Smooth muscle cell (in vitro differentiated cells): ENCODE data around the gene ARHGAP42. TPM values are rescaled to one million over a fixed set of nuclear protein-coding genes. Genes with fewer than 3 reads are reported as not detected.

Experiments
- DNase-seq: peaks from one replicate; lab custom pipeline; 2025; ENCODE audit not compliant: unreplicated experiment; lab: John Stamatoyannopoulos, UW
- H2AFZ ChIP-seq: fragments of 200-600 bp; sonication (generic); 2 replicates; pipeline ENCODE4 v1.6.0; 2016; ENCODE audit warnings: antibody characterized with exemption, low read depth, mild to moderate bottlenecking
- H3F3A ChIP-seq: fragments of 200-600 bp; sonication (generic); 2 replicates; pipeline ENCODE4 v1.6.0; 2017; ENCODE audit warnings: antibody characterized with exemption, low read depth
- H3K27ac ChIP-seq: fragments of 200-600 bp; sonication (generic); 2 replicates; pipeline ENCODE4 v1.5.1; 2016; ENCODE audit warnings: low read depth, mild to moderate bottlenecking
- H3K27me3 ChIP-seq: fragments of 200-600 bp; sonication (generic); 2 replicates; pipeline ENCODE4 v1.6.1; 2016; ENCODE audit warnings: low read depth, mild to moderate bottlenecking
- H3K36me3 ChIP-seq: fragments of 200-600 bp; sonication (generic); 2 replicates; pipeline ENCODE4 v1.5.1; 2016; ENCODE audit warnings: low read depth
- H3K4me1 ChIP-seq: fragments of 200-600 bp; sonication (generic); 2 replicates; pipeline ENCODE4 v1.5.1; 2016; ENCODE audit warnings: low read depth
- H3K4me2 ChIP-seq: fragments of 200-600 bp; sonication (generic); 2 replicates; pipeline ENCODE4 v1.6.0; 2016; ENCODE audit warnings: mild to moderate bottlenecking
- H3K4me3 ChIP-seq: fragments of 200-600 bp; sonication (generic); 2 replicates; pipeline ENCODE4 v1.5.1; 2016; ENCODE audit warnings: mild to moderate bottlenecking
- H3K79me2 ChIP-seq: fragments of 200-600 bp; sonication (generic); 2 replicates; pipeline ENCODE4 v1.6.0; 2016; ENCODE audit warnings: low read depth, mild to moderate bottlenecking
- H3K9ac ChIP-seq: fragments of 200-600 bp; sonication (generic); 2 replicates; pipeline ENCODE4 v1.6.0; 2016; ENCODE audit warnings: low read depth
- H3K9me3 ChIP-seq: fragments of 200-600 bp; sonication (generic); replicated peaks from 2 replicates; pipeline ENCODE4 v1.5.1; 2016; ENCODE audit warnings: low read depth
- H4K20me1 ChIP-seq: fragments of 200-600 bp; sonication (generic); 2 replicates; pipeline ENCODE4 v1.6.0; 2016; ENCODE audit warnings: low read depth
- WGBS: methylation state at CpG from one replicate; pipeline ENCODE4 v1.1.7; 2016; ENCODE audit warnings: low lambda C conversion rate; 5-methylcytosine and 5-hydroxymethylcytosine counted together
- polyA plus RNA-seq: library from polyadenylated mRNA; unstranded; fragments of >200 nt; fragmentation: Nextera tagmentation; extraction: Ambion mirVana; gene quantifications from 2 replicates; pipeline ENCODE4 v1.2.1, GENCODE V29; 2016
- total RNA-seq: library from RNA; depleted of rRNA; stranded (reverse); fragments of >200 nt; gene quantifications from 2 replicates; pipeline ENCODE4 v1.2.3, GENCODE V29; 2014
- TF ChIP-seq, protein P1 (sequence below): fragments of 200-600 bp; sonication (generic); IDR thresholded peaks from 2 replicates; pipeline ENCODE4 v1.5.1; 2017; ENCODE audit warnings: borderline replicate concordance, mild to moderate bottlenecking, antibody characterized with exemption; ENCODE audit not compliant: insufficient read depth, poor library complexity, severe bottlenecking

Gene ARHGAP42
- total and polyA plus RNA-seq, 2 experiments from 2014 or later, result 12.2 to 53.4 TPM

DNA sequence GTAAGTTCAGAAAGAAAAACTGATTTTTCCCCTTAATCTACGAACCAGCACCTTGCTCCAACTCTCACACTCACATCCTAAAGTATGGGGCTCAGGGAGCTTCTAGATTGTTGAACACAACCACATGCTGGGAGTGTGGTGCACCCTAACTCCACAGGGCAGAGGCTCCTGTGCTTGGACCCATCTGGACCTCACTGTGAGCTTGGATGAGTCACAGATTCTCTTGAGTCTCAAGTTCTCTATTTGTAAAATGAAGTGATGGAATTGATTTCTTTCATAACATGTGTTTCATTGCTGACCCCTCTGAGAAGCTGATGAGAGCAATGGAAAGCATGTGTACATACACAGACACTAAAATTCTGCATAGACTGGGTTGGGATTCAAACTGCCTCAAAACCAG lies 332.8 kb downstream of the ARHGAP42 start:
- H3K4me3 ChIP-seq, result no peak overlapping the region
- TF ChIP-seq, protein P1, sequence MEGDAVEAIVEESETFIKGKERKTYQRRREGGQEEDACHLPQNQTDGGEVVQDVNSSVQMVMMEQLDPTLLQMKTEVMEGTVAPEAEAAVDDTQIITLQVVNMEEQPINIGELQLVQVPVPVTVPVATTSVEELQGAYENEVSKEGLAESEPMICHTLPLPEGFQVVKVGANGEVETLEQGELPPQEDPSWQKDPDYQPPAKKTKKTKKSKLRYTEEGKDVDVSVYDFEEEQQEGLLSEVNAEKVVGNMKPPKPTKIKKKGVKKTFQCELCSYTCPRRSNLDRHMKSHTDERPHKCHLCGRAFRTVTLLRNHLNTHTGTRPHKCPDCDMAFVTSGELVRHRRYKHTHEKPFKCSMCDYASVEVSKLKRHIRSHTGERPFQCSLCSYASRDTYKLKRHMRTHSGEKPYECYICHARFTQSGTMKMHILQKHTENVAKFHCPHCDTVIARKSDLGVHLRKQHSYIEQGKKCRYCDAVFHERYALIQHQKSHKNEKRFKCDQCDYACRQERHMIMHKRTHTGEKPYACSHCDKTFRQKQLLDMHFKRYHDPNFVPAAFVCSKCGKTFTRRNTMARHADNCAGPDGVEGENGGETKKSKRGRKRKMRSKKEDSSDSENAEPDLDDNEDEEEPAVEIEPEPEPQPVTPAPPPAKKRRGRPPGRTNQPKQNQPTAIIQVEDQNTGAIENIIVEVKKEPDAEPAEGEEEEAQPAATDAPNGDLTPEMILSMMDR, result no peak

DNA sequence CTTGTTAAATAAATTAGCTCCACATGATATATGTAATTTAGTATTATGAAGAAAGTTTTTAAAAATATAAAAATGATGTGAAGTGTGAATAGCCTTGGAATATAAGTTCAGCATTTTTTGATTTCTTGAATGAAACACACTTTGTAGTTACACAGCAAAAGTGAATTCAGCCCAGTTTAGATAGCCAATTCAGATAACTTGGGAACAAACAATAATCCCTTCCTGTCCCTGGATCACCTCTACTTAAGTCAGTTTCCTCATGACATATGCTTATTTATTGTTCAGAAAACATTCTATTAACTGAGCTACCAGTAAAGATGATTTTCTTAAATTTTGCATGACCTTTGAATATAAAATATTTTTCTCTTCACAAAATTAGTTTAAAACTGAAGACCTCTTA lies 335.2 kb downstream of the ARHGAP42 start:
- Histone ChIP-seq H4K20me1 (no peaks in the 10 kb centered on the region), H3K4me1 (no peaks in the 10 kb centered on the region), H3K4me2 (no peak overlapping the region), H3K79me2 (no peaks in the 10 kb centered on the region), H2AFZ (no peak overlapping the region), H3K4me3 (no peak overlapping the region), H3K9me3 (no peaks in the 10 kb centered on the region), H3K9ac (no peak overlapping the region), H3K27ac (no peak overlapping the region), H3F3A (no peaks in the 10 kb centered on the region), H3K27me3 (no peaks in the 10 kb centered on the region), H3K36me3 (no peaks in the 10 kb centered on the region)
- DNase-seq, result no peak
- TF ChIP-seq, protein P1, result no peak

More for the DNA sequence above, 332.8 kb downstream of the ARHGAP42 start:
- 91% methylated on average over 1 of the region's 1 CpG for WGBS
- Histone ChIP-seq H3F3A (no peaks in the 10 kb centered on the region), H2AFZ (no peak overlapping the region), H3K4me1 (no peaks in the 10 kb centered on the region), H3K27me3 (no peaks in the 10 kb centered on the region), H3K4me2 (no peak overlapping the region), H3K9me3 (no peaks in the 10 kb centered on the region), H3K79me2 (no peaks in the 10 kb centered on the region), H3K27ac (no peak overlapping the region), H3K9ac (no peak overlapping the region), H4K20me1 (no peaks in the 10 kb centered on the region), H3K36me3 (no peaks in the 10 kb centered on the region)
- no peak for DNase-seq

DNA sequence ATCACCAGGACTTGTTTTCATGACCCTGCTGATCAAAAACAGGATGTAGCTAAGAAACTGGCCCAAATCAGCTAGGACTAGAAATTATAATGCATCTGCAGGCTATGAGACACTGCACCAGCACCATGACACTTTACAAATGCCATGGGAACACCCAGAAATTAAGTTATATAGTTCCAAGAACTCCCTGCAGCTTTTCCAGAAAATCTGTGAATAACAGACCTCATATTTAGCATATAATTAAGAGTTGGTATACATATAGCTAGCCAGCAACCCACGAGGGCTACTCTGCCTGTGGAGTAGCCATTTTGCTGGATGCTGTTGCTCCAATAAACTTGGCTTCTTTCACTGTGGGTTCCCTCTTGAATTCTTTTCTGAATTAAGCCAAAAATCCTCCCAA lies 341.6 kb downstream of the ARHGAP42 start:
- no peaks in the 10 kb centered on the region for H3K9me3 ChIP-seq
- H3K9ac ChIP-seq, result no peak overlapping the region
- no peak for DNase-seq
- no peaks in the 10 kb centered on the region for H3K27me3 ChIP-seq
- no peaks in the 10 kb centered on the region for H3K36me3 ChIP-seq
- WGBS, result 80% methylated on average over 1 of the region's 1 CpG
- no peak overlapping the region for H3K4me3 ChIP-seq
- H4K20me1 ChIP-seq, result no peaks in the 10 kb centered on the region
- TF ChIP-seq, protein P1, result no peak
- no peak overlapping the region for H3K4me2 ChIP-seq
- H3K27ac ChIP-seq, result no peak overlapping the region
- no peaks in the 10 kb centered on the region for H3K79me2 ChIP-seq
- H3K4me1 ChIP-seq, result no peaks in the 10 kb centered on the region
- H3F3A ChIP-seq, result no peaks in the 10 kb centered on the region
- H2AFZ ChIP-seq, result no peak overlapping the region

DNA sequence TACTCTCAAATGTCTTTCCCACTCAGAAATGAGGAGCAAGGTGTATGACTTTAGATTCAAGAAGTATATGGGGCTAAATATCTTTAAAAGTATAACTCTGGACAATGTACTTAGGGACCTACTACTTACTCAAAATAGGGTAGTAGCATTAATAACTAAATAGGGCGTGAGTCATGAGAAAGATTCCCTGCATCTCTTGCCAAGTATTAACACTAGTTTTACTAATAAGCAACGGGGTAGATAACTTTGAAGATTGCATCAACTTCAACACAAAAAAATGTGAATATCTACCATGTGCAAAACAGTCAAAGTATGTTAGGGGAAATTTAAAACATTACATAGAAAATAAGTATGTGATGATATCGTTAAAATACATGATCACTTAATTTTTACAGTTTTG lies 342.9 kb downstream of the ARHGAP42 start:
- TF ChIP-seq, protein P1, result no peak
- no peaks in the 10 kb centered on the region for H4K20me1 ChIP-seq
- H2AFZ ChIP-seq, result no peak overlapping the region
- no peaks in the 10 kb centered on the region for H3K9me3 ChIP-seq
- no peak overlapping the region for H3K27ac ChIP-seq
- H3K79me2 ChIP-seq, result no peaks in the 10 kb centered on the region
- no peaks in the 10 kb centered on the region for H3F3A ChIP-seq
- H3K4me1 ChIP-seq, result no peaks in the 10 kb centered on the region
- no peak for DNase-seq
- WGBS, result 73% methylated on average over 3 of the region's 3 CpGs
- no peak overlapping the region for H3K9ac ChIP-seq
- no peak overlapping the region for H3K4me3 ChIP-seq
- no peaks in the 10 kb centered on the region for H3K27me3 ChIP-seq
- H3K4me2 ChIP-seq, result no peak overlapping the region
- no peaks in the 10 kb centered on the region for H3K36me3 ChIP-seq
